ENCODE measurements around the gene ILKAP.

The ILKAP gene

GRCh38 chr2:238126775-238127164 lies 76.7 kb downstream of the ILKAP start:
- TF ChIP-seq, protein P1, sequence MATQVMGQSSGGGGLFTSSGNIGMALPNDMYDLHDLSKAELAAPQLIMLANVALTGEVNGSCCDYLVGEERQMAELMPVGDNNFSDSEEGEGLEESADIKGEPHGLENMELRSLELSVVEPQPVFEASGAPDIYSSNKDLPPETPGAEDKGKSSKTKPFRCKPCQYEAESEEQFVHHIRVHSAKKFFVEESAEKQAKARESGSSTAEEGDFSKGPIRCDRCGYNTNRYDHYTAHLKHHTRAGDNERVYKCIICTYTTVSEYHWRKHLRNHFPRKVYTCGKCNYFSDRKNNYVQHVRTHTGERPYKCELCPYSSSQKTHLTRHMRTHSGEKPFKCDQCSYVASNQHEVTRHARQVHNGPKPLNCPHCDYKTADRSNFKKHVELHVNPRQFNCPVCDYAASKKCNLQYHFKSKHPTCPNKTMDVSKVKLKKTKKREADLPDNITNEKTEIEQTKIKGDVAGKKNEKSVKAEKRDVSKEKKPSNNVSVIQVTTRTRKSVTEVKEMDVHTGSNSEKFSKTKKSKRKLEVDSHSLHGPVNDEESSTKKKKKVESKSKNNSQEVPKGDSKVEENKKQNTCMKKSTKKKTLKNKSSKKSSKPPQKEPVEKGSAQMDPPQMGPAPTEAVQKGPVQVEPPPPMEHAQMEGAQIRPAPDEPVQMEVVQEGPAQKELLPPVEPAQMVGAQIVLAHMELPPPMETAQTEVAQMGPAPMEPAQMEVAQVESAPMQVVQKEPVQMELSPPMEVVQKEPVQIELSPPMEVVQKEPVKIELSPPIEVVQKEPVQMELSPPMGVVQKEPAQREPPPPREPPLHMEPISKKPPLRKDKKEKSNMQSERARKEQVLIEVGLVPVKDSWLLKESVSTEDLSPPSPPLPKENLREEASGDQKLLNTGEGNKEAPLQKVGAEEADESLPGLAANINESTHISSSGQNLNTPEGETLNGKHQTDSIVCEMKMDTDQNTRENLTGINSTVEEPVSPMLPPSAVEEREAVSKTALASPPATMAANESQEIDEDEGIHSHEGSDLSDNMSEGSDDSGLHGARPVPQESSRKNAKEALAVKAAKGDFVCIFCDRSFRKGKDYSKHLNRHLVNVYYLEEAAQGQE (IDR thresholded peaks at IDR 0.05; ENCODE audit: insufficient read depth in 1 of 2, low read depth in 2 of 2, low read length in 2 of 2): no peak

DNA sequence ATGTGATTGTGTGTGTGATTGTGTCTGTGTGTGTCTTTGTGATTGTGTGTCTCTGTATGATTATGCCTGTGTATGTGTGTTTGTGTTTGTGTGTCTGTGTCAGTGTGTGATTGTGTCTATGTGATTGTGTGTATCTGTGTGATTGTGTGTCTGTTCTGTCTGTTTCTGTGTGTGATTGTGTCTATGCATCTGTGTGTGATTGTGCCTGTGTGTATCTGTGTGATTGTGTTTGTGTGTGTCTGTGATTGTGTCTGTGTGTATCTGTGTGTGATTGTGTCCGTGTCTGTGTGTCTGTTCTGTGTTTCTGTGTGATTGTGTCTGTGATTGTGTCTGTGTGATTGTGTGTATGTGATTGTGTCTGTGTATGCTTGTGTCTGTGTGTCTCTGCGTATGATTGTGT lies 77.2 kb downstream of the ILKAP start:
- TF ChIP-seq FOXP2 (optimal IDR thresholded peaks at IDR 0.05; ENCODE audit: borderline replicate concordance, extremely low read depth, extremely low read length, insufficient read depth) (no peak), POLR2AphosphoS5 (IDR thresholded peaks at IDR 0.05; ENCODE audit: low read depth, low read length) (no peak), TAF1 (IDR thresholded peaks at IDR 0.05; ENCODE audit: borderline replicate concordance, insufficient read depth, low read length) (no peak), SIN3A (IDR thresholded peaks at IDR 0.05; ENCODE audit: borderline replicate concordance, insufficient read depth, low read length) (no peak)
- TF ChIP-seq, protein P1 (IDR thresholded peaks at IDR 0.05; ENCODE audit: insufficient read depth in 1 of 2, low read depth in 2 of 2, low read length in 2 of 2): no peak

DNA sequence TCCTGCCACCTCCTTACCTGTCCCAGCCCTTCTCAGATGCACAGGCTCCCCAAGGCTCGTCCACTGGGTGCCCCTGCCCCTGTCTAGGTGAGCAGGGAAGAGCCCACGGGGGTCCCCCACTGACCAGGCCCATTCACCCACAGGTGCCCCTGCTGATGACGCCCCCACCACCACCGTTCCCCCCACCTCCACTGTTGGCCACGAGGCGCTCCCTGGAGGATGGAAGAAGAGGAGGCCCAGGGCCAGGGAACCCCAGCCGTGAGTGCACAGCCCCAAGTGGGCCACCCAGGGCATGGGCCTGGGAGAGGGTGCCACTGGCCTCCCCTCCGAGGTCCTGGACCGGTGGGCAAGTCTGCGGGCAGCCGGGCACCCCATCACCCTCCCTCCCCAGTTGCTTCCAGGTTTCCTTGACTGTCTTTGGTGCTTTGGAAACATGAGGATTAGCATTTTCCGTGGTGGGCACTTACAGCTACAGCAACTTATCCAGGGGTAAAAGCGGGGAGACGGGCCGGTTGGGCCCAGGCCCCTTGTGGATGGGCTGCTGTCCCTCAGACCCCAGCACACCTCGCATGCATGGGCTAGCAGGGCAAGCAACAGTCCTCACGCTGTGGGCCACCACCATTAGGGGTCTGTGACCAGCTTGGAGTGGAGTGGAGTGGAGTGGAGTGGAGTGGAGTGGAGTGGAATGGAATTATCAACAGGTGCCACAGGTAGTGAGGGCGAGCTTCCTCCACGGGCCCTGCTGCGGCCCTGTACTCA lies 78.2 kb downstream of the ILKAP start:
- TF ChIP-seq, protein P1 (IDR thresholded peaks at IDR 0.05; ENCODE audit: insufficient read depth in 1 of 2, low read depth in 2 of 2, low read length in 2 of 2): no peak
- TF ChIP-seq TAF1 (IDR thresholded peaks at IDR 0.05; ENCODE audit: borderline replicate concordance, insufficient read depth, low read length) (no peak), POLR2AphosphoS5 (IDR thresholded peaks at IDR 0.05; ENCODE audit: low read depth, low read length) (no peak), SIN3A (IDR thresholded peaks at IDR 0.05; ENCODE audit: borderline replicate concordance, insufficient read depth, low read length) (no peak), FOXP2 (optimal IDR thresholded peaks at IDR 0.05; ENCODE audit: borderline replicate concordance, extremely low read depth, extremely low read length, insufficient read depth) (no peak)

GRCh38 chr2:238124488-238125126 lies 78.9 kb downstream of the ILKAP start:
- TF ChIP-seq, protein P1 (IDR thresholded peaks at IDR 0.05; ENCODE audit: insufficient read depth in 1 of 2, low read depth in 2 of 2, low read length in 2 of 2): no peak
- no peak for TF ChIP-seq SIN3A (IDR thresholded peaks at IDR 0.05; ENCODE audit: borderline replicate concordance, insufficient read depth, low read length)
- no peak for TF ChIP-seq POLR2AphosphoS5 (IDR thresholded peaks at IDR 0.05; ENCODE audit: low read depth, low read length)

All from PFSK-1 (cell line).